HG03469 (cell line): ENCODE results near the gene UTY.
"Not testable (repeated sequence)": the region's sequence is repeated elsewhere in the genome, so short reads cannot be mapped to it uniquely, and the experiment has no call there.

Experiments
- ATAC-seq: cut with Tn5 transposase; IDR thresholded peaks from one replicate; pipeline ENCODE4 v1.9.1; 2021; ENCODE audit warnings: mild to moderate bottlenecking, moderate library complexity, moderate number of reproducible peaks; ENCODE audit not compliant: unreplicated experiment

UTY gene

DNA sequence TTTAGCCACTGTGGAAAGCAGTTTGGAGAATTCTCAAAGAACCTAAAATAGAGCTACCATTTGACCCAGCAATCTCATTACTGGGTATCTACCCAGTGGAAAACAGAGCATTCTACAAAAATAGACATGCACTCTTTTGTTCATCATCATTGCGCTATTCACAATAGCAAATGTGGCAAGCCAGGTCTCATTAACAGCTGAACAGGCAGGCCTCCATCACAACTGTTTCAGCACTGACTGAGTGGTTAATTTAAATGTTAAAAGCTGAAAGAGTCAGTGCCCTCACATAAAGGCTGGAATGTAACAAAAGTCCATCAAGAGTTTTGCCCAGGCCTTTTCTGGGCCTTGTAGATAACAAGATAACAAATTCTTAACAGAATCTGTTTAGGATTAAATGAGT, 166.9 kb downstream of the UTY start:
- ATAC-seq = no peak

DNA sequence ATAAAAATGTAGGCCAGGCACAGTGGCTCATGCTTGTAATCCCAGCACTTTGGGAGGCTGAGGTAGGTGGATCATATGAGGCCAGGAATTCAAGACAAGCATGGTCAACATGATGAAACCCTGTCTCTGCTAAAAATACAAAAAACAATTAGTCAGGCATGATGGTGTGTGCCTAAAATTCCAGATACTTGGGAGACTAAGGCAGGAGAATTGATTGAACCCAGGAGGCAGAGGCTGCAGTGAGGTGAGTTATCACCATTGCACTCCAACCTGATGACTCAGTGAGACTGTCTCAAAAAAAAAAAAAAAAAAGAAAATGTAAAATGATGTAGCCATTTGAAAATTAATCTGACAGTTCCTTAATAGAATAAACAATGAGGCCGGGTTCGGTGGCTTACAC, 171.9 kb downstream of the UTY start:
- no peak for ATAC-seq

DNA sequence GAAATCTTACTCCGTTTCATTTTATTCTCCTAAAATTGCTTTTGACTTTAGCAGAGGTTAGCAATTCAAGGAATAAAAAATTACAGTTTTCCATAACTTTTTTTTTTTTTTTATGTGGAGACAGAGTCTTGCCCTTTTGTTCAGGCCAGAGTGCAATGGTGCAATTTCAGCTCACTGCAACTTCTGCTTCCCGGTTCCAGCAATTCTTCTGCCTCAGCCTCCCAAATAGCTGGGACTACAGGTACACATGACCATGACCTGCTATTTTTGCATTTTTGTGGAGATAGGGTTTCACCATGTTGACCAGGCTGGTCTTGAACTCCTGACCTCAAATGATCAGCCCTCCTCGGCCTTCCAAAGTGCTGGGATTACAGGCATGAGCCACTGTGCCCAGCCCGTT, 179.0 kb downstream of the UTY start:
- no peak for ATAC-seq

DNA sequence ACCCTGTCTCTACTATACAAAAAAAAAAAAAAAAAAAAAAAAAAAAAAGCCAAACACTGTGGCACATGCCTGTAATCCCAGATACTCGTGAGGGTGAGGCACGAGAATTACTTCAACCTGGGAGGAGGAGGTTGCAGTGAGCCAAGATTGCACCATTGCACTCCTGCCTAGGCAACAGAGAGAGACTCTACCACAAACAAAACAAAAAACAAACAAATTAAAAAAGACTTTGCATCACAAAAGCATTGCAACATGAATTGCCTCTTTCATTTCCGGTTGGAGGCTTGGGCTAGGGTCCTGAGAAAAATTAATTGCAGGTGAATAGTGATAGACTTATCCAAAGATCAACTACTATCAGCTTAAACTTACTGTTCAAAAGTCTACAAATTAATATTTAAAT, 180.4 kb downstream of the UTY start:
- ATAC-seq = no peak

DNA sequence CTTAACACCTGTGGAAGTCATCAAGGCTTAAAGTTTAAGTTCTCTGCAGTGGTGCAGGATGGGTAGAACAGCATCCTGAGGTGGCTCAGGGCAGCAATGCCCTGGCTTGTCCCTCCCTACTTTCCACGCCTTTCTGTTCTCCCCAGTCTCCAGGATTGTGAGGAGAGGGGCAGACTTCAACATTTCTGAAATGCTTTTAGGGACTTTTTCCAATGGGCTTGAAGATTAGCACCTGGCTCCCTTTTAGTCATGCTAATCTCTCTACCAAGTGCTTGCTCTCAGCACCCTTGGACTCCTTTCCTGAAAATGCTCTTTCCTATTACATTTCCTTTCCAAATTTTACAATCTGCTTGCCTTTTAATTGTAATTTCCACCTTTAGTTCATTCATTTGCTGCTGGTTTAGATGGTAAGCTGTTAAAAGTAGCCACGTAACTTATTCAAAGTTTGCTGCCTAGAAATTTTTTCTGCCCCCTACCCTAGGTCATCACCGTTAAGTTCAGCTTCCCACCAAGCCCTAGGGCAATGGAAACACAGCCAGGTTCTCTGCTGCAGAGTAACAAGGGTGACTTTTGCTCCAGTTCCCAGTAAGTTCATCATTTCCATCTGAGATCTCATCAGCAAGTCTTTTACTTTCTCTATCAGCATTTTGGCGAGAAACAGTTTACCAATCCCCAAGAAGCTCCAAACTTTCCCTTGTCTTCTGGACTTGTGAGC, 183.5 kb downstream of the UTY start:
- no peak for ATAC-seq

DNA sequence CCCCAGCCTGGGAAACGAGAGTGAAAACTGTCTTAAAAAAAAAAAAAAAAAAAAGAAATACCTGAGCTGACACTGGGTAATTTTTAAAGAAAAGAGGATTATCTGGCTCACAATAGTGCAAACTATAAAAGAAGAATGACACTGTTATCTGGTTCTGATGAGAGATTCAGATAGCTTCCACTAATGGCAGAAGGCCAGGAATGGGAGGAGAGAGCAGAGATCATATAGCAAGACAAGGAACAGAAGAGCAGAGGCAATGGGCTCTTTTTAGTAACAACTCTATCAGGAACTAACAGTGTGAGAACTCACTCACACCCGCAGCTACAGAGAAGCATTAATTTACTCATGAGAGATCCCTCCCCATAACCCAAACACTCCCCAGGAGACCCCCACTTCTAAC, 184.8 kb downstream of the UTY start:
- ATAC-seq = no peak

DNA sequence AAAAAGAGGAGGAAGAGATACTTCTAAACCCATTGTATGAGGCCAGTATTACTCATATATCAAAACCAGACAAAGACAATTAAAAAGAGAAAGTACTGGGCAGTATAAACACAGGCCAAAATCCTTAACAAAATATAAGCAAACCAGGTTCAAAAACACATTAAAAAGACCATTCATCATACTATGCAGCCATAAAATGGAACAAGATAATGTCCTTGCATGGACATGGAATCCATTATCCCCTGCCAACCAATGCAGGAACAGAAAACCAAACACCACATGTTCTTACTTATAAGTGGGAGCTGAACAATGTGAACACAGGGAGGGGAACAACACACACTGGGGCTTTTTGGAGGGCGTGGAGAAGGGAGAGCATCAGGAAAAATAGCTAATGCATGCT, 188.6 kb downstream of the UTY start:
- ATAC-seq = no peak

DNA sequence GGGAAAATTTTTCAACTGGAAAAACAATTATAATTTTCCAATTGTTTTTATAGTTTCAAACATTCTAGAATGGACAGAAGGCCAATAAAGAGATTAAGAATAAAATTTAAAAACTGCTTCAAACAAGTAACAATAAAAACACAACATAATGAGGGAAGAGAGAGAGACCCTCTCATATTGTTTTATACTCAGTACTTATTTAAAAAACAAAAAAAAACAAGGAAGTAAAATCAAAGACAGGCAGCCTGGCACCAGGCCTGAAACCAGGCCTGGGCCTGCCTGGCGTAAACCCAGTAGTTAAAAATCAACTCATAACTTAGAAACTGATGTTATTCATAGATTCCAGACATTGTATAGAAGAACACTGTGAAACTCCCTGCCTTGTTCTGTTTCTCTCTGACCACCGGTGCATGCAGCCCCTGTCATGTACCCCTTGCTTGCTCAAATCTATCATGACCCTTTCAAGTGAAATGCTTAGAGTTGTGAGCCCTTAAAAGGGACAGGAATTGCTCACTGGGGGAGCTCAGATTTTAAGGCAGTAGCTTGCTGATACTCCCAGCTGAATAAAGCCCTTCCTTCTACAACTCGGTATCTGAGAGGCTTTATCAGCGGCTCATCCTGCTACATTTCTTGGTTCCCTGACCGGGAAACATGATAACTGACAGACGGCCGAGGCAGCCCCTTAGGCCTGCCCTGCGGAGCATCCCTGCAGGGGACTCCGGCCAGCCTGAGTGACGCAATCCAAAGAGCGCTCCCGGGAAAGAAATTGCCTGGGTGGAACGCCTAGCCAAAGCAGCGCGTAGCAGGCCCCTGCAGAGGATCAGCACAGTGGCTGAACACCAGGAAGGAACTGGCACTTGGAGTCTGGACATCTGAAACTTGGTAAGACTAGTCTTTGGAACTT, 197.4 kb downstream of the UTY start:
- not testable (repeated sequence) for ATAC-seq

DNA sequence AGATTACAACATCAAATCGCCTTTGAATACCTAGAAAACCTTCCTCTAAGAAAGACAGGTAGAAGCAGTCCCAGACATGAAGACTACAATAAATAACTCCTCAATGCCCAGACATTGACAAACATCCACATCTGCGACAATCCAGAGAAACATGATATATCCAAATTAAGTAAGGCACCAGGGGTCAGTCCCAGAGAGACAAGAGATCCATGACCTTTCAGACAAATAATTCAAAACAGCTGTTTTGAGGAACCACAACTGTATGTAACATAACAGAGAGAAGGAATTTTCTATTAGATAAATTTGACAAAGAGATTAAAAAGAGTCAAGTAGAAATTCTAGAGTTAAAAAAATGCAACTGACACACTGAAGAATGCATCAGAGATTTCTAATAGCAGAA, 200.3 kb downstream of the UTY start:
- ATAC-seq = no peak

DNA sequence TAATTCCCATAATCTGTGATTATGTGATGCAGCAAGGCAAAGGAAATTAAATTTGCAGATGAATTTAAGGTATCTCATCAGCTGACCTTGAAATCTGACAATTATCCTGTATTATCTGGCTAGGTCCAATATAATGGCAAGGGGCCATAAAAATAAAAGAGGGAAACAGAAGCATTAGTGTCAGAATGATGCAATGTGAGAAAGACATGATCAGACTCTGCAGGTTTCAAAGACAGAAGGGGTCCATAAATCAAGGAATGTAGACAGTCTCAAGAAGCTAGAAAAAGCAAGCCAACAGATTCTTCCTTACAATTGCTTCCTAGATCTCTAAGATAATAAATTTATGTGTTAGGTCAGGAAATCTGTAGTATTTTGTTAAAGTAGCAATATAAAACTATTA, 208.1 kb downstream of the UTY start:
- ATAC-seq = no peak

DNA sequence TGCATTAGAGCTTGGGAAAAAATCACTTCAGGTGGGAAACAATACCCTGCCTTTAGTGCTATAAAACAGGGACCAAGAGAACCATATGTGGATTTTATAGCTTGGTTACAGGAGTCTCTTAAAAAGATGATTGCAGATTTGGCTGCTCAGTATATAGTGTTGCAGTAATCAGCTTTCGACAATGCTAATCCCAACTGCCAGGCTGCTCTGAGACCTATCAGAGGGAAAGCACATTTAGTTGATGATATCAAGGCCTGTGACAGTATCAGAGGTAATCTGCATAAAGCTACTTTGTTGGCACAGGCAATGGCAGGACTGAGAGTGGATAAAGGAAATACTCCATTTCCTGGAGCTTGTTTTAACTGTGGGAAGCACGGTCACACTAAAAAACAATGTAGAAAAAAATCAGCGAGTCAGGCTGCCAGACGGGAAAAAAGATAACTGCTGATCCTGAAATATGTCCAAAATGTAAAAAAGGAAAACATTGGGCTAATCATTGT, 225.8 kb downstream of the UTY start:
- ATAC-seq = not testable (repeated sequence)

DNA sequence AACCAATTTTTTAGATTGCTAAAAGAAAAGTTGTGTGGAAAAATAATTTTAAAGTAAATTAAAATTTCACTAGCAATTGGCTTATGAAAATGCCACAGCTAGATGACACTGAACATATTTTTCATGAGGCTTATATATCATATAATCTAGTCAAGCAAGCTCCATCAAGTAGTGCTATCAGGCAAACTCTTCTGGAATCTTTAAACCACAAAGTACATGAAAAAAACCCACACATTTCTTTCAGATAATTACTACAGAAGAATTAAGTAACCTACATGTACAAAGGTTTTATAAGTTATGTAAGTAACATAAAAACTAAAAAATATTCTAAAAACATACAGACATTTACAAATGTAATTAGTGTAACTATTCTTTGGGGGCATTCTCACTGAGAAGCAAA, 229.4 kb downstream of the UTY start:
- ATAC-seq = no peak

DNA sequence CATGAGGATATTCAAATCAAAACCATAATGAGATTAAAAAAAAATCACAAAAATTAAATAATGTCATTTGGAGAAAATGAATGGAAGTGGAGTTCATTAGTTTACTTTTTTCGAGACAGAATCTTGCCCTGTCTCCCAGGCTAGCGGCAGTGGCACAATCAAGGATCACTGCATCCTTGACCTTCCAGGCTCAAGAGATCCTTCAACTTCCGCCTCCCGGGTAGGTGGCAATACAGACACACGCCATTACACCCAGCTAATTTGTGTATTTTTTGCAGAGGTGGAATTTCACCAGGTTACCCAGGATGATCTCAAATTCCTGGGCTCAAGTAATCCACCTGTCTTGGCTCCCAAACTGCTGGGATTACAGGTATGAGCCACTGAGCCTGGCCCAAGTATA, 236.1 kb downstream of the UTY start:
- ATAC-seq = no peak

DNA sequence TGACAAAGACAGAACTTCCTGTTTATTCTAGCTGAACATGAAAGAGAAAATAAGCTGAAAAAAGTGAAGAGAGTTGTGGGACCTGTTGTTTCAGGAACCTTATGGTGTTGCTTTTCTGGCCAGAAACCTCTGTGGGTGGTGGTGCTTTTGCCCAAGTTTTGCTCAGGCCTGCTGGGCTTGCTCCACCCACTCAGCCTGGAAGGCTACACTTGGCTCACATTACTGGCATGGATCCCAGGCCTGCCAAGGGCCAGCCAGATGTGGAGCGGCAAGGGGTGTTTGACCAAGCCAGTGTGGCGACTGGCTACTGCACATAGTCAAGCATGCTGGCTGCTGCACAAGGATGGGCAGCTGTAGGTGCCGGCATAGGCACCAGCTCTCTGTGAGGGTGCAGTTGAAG, 245.9 kb downstream of the UTY start:
- ATAC-seq = no peak

DNA sequence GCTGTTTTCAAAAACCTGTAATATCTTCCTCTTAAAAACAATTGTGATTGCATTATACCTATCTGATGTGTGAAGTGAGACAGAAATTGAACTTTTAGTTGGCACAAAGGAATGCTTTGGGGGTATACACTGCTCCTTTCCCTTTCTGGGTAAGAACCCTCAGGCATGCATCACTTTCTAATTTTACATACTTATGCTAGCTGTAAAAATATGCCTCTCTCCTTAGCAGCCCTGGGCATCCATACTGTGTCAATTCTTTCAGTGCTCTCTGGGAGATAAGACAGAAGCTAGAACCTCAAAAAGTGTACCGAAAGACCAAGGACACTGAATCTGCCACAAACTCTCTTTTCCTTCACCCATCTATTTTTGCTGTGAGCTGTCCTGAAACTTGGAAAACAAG, 246.7 kb downstream of the UTY start:
- no peak for ATAC-seq

DNA sequence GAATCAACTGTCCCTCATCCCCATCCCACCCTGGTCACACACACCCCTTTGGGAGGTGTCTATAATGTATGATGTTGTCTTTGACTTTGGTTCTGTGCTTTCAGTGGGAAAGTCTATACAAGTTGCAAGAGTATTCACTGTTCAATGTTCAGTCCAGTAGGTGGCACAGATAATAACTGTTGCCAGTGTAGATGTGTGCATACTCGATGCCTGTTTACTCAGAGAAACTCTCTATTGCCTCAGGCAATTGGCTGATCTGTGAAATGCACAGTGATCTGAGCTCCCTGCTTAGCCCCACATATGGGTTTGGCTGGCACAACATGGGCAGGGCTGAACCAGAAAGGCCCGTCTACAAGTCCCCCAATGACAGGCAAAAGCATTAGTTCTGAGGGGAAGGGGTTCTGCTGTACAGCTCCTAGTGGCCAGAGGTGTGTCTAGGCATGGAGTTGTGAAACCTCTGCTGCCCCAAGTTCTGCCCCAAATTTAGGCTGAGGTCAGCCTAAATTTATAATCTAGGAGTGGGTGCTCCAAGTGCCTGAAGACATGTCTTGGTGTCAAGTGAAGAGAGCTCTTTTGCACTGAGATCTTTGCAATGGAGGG, 252.4 kb downstream of the UTY start:
- no peak for ATAC-seq

DNA sequence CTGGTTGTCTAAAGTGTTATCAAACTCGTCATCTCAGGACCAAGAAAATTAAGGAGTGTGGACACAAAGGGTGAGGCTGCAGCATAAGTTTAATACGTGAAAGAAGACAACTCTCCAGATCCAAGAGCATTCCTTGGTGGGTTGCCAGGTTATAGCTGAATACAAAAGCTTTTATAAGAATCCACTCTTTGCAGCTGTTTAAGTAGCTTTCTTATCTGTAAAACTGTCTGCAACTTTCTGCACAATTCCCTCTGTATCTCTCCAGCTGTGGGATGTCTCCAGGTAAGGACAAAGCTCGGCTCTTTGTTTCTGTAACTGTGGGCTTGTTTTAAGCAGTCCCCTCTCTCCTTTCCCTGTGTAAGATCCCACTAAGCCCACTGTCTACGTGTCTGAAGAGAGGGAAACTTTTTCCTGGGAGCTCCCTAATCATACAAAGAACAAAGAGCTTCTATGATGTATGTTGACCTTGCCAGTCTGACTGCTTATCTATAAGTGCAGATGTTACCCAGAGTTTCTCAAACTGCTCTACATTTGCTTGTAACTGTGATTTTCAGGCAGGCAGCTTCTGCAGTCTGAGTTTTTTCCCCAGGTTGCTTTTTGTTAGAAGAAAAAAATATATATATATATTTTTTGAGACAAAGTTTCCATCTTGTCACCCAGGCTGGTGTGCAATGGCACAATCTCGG, 268.7 kb downstream of the UTY start:
- ATAC-seq = no peak

DNA sequence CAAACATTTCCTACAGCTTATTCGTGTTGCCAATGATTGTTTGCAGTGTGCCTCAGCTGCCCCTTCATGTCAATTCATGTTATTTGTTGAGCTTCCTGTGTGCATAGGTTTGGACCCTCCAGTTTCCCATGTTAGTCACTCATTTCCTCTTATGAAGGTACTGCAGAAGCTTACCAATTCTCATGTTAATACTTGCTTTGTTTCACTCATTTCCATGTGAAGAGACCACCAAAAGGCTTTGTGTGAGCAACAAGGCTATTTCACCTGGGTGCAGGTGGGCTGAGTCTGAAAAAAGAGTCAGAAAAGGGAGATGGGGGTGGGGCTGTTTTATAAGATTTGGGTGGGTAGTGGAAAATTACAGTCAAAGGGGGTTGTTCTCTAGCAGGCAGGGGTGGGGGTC, 274.6 kb downstream of the UTY start:
- ATAC-seq = no peak
